NCI-H1105 treated with DMSO at 0.1 percent for 48 hours (cell line): ENCODE data around the gene FBXO2.
A peak's percentile ranks its signal among the peaks of the same experiment; 100 is the strongest.

ENCODE experiments used
- DNase-seq: peaks from one replicate; lab custom pipeline; 2025; lab: John Stamatoyannopoulos, UW

FBXO2 gene

GRCh38 chr1:11654137-11654938 lies at the start of gene FBXO2, which contains the start of gene FBXO44:
TSS of gene FBXO2 (minus strand) at chr1:11654429. CDS start at chr1:11654340, 89 bp downstream.
TSS of gene FBXO44 (plus strand) at chr1:11654877. CDS start at chr1:11655836, 959 bp downstream.
- peak; percentile 15 for DNase-seq

DNA sequence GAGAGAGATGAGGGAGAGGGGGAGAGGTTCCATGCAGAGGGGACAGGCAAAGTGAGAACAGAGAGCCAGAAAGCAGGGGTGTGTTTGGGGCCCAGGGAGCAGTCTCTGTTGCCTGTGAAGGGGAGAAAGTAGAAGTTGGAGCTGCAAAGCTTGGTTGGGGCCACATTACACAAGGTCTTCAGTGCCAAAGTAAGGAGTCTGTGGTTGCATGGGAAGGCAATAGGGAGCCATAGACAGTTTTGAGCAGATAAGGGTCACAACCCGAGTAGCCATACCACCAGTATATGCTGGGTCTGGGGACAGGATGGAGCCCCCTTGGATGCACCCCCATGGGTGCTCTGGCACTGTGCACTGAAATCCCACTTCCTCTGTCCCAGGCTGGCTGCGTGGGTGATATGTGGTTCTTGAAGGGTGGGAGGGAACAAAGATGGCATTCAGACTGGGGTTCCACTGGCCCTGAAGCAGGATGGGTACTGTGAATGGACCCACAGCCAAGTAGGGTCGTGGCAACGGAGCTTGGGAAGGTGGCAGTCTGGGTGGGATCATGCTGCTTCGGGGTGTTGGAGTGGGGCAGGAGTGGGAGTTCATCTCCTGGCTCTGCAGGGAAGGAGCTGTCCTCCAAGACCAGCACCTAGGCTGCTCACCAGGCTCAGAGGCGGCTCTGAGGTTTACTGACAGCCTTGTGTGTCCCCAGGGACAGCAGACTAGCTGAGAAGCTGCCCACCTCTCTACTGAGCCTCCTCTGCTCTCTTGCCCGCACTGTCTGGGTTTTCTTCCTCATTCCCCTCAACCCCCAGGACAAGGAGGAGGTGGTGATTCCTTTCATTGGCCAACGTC lies 49.3 kb upstream of the FBXO2 start:
- no peak for DNase-seq

- DNase-seq = no peak
Measured at GRCh38 chr1:11701981-11702803, 48.0 kb upstream of the FBXO2 start.

GRCh38 chr1:11701551-11701961 lies 47.3 kb upstream of the FBXO2 start:
- DNase-seq = no peak

- DNase-seq = no peak
Measured at GRCh38 chr1:11700601-11701467, 46.6 kb upstream of the FBXO2 start.

GRCh38 chr1:11697893-11698210 lies 43.6 kb upstream of the FBXO2 start:
- no peak for DNase-seq

DNA sequence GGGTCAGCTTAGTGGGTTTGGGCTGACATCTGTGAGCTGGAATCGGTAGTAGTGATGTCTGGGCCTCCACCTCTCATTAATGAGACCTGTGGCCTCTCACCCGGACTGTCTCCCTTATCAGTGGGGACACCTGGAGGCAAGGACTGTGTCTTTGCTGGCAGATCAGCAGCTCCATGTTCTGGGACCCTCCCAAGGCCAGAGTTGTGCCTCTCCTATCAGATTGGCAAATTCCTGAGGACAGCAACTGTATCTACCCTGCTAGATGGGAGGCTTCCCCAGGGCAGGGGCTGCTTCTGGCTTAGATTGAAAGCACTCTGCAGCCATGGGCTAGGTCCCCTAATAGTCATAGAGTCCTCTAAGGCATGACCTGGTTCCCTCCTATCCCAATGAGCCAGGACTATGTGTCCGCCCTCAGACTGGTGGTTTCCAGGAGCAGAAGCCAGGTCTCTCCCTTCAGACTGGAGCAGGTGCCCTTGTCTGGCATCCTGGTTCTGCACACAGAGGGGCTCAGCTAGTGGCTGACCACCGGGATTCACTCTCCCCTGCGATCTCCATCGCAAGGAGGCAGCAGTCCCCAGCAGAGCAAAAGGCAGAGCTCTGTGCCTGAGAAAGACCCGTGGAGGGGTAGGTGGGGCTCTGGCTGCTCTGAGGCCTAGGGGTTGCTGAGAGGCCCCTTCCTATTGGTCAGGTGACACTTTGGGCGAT lies 43.1 kb upstream of the FBXO2 start:
- no peak for DNase-seq

DNA sequence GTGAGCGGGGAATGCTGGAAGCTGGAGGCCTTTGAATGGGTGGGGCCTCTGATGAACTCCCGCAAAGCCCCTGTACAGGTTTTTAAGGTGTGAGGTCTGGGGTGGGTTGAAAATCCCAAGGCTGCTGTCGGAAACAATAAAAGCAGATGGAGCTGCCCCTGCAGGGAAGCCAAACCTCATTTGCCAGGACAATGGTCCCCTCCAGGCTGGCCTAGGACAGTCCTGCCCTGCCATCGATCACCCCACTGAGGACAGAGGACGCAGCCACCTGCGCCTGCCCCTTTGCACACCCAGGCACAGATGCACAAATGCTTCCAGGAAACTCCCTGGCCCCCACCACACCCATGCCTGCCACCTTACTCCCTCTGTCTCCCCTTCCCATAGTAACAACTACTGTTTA lies 41.6 kb upstream of the FBXO2 start:
- no peak for DNase-seq

DNA sequence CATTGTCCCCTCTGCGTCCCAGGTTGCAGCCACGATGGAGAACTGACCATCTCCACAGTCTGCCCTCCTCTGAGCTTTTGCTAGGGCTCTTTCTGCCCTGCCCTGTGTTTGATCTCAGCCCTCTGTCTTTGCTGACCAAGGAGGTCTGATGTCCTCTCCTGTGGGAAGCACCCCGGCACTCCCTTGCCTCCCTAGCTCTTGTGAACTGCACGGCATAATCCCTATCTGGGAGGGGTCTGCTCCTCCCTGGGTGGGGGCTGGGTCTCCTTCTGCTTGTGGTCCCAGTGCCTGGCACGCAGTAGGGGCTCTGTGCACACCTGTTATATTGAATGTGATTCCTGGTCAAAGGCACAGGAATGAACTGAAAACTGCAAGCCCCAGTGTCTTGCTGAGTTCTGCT lies 39.7 kb upstream of the FBXO2 start:
- DNase-seq = no peak

DNA sequence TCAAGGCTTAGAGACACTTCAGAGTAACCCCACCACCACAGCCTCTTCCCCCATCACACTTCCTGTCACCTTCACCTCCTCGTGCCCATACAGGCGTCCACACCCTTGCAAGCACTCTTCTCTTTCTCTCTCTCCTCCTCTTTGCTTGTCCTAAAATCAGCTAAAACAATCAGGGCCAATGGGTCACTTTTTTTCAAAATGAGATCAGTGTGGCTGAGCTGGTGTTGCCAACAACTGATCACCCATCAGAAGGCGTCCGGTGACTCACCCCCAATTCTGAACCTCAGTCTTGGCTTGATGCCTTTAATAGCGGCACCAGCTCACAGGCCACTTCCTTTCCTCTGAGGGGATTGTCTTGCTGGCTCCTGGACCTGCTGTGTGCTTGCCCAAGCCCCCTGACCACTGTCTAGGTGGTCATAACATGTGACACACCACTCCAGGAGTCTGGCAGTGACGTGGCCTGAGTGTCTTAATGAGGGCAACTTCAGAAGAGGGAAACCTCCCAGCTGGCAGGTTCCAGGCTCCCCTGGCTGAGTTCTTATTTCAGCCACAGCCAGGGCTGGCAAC lies 38.9 kb upstream of the FBXO2 start:
- DNase-seq = no peak

GRCh38 chr1:11691928-11692711 lies 37.9 kb upstream of the FBXO2 start:
- no peak for DNase-seq

- peak; percentile 66 for DNase-seq
Measured at GRCh38 chr1:11691302-11691914, 37.2 kb upstream of the FBXO2 start, which contains the start of gene DRAXIN. TSS of gene DRAXIN (plus strand) at chr1:11691710. CDS start at chr1:11706259, 14,549 bp downstream.

DNA sequence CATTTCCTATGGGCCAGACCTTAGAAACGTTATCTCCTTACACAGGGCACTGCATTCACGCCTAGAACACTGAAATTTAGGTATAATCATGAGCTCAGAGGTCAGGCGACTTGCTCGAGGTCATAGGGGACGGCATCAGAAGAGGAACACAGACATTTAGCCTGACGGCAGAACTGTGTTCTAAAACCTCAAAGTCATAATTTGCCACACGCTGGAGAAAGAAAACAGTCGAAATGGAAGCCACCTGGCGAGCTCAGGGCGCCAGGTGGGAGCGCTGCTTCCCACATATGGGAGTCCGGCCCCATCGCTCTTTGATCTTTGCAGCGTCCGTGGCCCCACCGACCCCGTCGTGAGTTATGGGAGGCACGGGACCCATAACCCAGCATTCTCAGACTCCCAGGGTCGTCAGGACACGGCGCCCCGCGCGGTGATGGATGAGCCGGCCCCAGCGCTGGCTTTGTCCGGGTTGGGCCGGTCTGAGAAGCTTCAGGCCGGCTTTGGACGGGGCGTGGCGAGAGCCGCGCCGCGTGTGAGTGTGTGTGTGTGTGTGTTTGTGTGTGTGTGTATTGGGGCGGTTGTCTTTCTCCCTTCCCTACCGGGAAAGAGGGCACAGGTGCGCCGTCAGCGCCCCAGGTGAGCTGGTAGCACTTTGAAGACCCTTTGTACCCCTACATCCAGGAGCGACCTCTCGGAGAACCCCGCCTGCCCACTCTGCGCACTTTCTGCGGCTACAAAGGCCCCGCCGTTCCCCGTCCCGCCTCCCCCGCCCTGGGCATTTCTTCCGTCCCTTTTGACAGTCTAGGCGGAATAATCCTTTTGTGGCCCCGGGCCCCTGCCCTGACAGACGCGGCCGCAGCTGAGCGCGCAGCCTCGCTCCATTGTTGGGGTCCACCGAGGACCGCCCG lies 36.4 kb upstream of the FBXO2 start:
- peak; percentile 52 for DNase-seq

- DNase-seq = no peak
Measured at GRCh38 chr1:11688506-11688905, 34.3 kb upstream of the FBXO2 start.

- no peak for DNase-seq
Measured at GRCh38 chr1:11685210-11685752, 31.1 kb upstream of the FBXO2 start.

GRCh38 chr1:11684070-11684469 lies 29.8 kb upstream of the FBXO2 start:
- no peak for DNase-seq

- no peak for DNase-seq
Measured at GRCh38 chr1:11682799-11683198, 28.6 kb upstream of the FBXO2 start.
